HG03108 (cell line): ENCODE data around the gene SLC12A7.

Experiments used
- ATAC-seq: cut with Tn5 transposase; IDR thresholded peaks from one replicate; pipeline ENCODE4 v1.9.1; 2021; ENCODE audit warnings: moderate library complexity; ENCODE audit not compliant: unreplicated experiment

The SLC12A7 gene

DNA sequence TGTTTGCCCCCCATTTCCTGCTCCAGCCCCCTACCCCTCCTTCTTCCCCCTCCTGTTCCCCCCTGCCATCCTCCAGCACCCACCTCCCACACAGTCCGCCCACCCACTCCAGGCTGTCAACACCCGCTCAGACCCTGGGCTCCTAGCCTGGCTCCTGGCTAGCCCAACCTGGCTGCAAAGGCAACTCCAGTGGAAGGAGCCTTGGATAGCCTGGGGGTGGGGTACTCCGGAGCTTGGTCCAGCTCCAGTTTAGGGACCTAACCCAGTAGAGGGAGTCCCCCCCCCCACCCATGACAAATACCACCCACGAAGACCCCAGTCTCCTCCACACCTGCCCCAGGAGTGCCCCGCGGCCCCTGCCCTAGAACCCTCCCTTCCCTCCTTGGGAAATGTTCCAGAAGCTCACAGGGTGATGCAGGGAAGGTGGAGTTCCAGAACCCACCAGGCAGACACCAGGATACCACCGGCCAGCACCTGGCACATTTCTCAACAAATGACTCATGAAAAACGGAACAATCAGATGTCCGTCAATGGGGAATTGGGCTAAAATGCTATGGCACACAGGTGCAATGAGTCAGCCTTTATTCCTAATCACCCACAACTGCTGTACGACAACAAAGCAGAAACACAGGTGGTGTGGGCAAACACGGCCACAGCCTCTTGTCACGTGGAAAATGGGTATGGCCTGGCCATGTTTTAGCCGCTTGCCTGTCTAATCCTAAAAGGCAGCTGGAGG lies 901 bp upstream of the SLC12A7 start:
- no peak for ATAC-seq

DNA sequence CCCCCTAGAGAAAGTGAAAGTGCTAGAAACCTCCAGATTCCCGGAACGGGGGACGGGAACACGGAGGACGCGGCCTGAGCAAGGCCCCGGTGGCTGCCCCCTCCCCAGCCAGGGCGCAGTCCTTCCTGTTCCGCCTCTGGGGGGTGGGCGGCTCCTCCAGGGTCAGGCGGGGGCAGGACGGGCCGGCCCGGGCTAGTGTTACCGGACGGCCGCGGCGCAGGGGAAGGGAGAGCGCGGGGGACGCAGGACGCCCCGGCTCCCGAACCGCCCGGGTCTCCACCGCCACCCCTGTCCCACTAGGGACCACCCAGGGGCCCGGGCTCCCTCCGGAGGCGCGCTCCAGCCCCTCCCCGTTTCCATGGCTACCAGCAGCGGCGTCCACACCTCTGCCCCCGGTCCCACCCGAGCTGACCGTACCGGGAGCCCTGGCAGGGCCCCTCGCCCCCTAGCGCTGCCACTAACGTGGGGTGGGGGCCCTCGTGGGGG lies 579 bp downstream of the SLC12A7 start:
- ATAC-seq: peak; percentile 18

DNA sequence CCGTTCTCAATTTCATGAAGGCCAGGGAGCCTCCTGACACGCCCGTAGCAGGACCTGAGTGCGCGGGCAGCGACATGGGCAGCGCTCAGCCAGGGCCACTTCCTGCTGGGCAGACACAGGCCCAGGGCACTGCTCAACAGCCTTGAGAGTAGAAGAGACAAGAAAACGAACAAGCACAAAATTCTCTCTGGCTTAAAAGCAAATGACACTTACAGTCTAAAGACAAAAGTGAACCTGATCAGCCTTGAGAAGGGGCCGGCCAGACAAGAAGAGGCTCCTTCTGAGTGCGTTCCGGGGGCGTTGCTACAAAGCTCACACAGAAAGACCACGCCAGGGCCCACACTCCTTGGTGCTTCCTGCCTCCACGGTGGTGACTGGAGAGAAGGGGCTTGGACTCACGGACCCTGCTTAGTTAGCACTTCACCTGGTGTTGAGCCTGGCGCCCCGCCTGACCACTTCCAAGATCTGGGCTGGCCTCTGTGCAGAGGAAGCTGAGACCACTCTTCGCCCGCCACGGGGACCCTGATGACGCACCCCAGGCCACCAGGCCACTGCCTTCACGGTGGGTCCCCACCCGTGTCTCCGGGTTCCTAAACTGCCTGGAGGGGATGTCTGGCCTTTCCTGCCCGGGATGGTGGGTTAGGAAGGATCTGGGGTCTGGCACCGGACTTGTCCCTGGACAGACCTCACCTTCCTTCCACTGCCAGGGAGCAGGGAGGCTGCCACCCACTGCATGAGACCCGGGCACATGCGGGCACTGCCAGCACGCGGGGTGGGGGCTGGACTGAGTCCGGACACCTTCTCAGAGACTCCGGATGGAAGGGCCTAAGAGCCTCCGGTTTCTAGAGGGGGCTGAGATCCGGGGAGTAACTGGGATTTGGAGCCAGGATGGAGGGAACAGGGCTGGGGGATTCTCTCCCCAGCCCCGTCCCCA lies 1.3 kb downstream of the SLC12A7 start:
- no peak for ATAC-seq

DNA sequence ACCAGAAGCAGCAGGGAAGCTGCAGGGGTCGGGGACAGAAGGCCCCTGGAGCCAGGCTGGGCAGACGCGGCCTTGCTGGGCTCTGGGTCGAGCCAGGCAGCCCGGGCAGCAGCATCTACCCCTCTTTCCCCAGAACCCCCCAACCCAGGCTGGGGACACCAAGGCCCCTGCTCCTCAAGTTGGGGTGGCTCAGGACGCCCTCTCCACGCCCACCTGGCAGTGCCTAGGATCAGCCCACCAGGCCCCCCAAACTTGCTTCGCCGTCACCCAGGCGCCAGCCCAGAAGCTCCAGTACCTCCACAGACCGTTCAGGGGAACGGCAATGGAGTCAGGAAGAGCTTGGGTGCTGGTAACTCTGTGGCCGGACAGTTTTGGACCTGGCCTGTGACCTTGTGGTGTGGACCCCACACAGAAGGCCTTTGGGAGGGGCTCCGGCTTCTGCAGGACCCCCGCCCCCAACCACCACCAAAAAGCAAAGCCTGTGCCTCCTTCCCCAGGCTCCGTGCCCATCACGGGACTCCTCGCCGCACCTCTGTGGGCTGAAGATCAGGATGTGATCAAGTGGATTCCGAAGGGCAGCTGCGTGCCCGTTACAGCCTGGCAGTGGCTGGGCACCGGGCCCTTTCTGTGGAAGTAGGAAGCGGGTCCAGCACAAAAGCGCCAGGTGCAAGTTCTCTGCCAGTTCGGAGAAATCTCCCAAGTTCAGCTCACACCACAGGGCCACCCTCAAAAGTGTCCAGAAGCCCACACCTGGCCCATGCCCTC lies 2.1 kb downstream of the SLC12A7 start:
- no peak for ATAC-seq

DNA sequence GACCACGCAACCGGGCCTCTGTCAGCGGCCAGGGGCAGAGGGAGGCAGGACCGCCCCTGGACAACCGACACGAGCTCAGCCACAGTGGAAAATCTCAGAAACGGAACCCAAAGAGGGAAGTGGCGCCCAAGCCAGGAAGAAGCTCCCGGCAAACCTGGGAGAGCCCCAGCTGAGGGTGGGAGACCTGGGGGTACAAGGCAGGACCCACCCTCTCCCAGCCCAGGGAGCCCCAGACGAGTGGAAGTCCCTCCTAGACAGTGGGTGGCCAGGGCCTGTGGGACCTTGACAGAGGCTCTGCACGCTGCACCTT lies 3.0 kb downstream of the SLC12A7 start:
- ATAC-seq: no peak

DNA sequence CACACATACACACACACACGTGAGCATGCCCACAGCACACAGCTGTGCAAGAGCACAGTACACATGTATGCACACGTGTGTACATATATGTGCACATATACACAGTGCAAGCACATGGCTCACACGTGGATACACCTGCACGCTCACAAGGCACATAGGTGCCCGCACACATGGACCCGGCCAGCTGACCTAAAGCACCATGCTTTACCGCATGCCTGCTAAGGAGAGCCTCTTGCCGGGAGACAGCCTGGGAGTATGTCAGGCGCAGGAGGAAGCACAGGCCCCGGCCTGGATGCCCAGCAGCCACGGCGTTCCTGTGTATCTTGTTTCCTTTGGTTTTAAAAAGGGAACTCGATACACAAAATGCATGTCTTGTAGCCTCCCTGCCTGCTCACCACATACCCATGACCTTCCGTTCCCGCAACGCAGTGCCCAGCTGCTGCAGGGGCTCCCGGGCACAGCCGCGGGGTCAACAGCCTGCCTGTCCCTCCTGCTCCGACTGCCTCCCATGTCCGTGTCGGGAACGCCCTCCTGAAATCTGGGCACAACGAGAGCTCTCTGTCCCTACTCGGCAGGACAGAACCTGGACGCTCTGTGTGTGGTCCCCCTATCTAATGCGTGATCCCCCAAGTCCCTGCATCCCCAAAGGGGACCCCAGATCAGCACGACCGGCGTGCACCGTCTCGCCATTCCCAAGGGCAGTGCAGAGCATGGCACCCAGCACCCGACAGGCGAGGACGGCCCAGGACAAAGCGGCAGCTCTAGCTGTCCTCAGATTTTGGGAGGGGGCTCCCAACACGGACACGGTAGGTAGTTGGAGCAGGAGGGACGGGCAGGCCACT lies 3.6 kb downstream of the SLC12A7 start:
- no peak for ATAC-seq

DNA sequence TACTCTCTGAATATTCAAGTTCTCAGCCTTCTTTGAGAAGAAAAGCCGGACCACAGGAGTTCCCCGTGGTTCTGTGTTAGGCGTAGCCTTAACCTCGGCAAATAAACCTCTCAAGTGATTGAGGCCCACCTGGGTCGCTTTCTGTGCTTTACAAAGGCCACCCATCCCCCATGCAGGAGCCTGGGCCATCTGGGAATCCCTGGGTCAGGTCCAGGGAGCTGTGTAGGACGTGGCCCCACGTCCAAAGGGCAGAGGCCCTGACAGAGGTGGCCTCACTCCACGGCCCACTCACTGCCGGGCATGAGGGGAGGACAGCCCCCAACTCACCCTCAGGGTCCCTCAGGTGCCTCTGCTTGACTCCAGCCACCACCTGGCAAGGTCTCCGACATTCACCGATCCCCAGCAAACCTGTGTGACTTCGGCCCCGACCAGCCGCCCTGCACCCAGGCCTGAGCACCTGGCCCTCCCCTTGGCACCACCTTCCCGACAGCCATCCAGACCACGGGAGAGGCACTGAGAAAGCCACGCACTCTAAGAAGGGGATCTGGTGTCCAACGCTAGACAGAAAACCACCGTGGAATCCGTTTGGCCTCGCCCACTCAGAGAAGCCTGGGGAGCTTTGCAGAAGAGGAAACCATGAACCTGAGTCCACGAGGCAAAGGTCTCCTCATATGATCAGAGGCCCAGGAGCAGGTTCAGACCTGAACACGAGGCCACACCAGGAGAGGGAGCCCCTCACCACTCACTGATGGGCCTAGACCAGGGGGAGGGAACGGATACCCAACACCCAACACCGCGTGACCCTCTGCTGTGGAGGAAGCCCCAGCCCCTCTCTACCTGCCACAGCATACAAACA lies 4.5 kb downstream of the SLC12A7 start:
- ATAC-seq: no peak

DNA sequence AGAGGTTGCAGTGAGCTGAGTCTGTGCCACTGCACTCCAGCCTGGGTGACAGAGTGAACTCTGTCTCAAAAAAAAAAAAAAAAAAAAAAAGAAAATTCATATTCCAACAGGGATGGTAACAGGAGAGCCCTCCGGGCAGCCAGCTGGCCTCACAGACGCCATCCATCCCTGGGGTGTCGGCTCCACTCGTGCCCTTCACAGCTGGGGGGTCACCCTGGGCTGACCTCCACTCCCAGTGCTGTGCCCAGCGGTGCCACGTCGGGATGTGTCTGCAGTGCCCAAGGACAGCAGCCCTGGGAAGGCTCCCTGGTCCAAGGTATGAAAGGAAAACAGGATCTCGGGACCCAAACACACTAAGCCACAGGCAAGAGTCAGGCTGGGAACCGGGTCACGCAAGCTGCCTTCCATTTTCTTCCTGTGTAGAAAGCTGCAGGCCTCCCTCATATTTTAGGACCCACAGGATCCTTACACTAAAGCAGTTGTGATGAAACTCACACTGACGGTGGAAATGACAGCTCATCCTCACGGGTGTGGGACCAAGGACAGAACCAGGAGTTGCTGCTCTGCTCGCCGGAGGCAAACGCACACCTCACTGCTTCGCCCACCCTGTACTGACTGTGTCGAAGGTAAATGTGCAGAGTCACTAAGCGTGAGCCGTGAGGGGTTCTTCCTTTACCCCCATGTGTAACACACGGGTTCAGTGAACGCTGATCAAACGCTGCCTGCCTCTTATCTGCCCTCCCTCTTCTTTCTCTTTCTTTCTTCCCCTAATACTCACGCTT lies 5.3 kb downstream of the SLC12A7 start:
- no peak for ATAC-seq

DNA sequence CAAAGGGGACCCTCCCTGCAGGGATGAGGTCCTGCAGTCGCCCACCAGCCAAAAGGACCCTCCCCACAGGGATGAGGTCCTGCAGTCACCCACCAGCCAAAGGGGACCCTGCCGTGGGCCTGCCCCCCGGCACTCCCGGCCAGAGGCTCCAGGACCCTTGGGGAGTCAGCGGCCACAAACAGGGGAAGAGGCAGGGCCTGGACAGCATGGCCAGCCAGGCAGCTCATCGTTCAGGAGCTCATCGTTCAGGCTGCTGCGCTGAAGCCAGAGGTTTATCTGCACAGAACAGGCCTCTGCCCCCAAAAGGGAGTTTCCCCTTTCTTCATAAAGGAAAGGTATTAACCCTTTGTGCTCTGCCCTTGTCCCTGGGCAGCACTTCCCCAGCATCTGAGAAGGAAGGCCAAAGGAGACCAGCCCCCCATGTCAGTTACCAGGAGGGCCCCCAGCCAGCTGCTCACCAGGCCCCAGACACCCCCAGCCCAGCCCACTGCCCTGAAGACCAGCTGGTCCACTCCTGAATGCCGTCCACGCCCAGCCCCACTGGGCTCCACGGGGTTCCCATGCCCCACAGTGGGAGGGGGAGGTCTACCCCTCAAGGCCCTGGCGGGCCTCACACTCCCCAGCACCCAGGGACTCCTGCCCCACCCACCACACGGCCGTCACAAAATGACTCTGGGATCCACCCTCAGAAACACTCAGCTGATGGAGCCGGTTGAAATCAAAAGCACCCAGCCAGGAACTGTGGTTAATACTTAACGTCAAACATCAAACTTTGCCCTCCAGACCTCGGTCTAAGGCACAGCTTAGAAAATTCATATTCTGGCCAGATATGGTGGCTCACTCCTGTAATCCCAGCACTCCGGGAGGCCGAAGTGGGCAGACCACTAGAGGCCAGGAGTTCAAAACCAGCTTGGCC lies 6.3 kb downstream of the SLC12A7 start:
- peak; percentile 60 for ATAC-seq

DNA sequence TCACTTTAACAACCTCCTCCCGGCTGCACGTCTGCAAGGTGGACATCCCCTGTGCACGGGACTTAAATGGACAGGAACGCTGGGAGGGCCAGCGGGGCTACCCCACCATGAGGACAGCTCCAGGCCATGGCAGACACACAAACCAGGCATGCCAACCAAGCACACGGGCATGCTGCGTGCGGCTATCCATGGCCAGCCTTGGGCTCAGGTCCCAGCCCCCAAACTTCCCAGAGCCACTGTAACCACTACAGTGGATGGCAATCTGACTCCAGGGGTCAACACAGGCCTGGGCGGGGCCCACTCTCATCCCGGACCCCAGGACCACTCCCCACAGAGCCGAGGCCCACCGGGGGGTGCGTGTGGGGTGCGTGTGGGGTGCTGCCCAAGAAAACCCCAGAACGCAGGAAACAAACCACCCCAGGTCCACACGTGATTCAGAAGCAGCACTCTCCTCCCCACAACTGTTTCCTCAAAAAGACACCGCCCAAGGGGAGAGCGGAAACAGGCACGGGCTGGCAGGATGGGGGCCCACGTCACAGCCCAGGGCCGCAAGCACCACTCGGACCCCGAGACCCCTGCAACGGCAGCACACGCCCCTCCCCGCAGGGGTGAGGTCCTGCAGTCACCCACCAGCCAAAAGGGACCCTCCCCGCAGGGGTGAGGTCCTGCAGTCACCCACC lies 7.4 kb downstream of the SLC12A7 start:
- no peak for ATAC-seq

DNA sequence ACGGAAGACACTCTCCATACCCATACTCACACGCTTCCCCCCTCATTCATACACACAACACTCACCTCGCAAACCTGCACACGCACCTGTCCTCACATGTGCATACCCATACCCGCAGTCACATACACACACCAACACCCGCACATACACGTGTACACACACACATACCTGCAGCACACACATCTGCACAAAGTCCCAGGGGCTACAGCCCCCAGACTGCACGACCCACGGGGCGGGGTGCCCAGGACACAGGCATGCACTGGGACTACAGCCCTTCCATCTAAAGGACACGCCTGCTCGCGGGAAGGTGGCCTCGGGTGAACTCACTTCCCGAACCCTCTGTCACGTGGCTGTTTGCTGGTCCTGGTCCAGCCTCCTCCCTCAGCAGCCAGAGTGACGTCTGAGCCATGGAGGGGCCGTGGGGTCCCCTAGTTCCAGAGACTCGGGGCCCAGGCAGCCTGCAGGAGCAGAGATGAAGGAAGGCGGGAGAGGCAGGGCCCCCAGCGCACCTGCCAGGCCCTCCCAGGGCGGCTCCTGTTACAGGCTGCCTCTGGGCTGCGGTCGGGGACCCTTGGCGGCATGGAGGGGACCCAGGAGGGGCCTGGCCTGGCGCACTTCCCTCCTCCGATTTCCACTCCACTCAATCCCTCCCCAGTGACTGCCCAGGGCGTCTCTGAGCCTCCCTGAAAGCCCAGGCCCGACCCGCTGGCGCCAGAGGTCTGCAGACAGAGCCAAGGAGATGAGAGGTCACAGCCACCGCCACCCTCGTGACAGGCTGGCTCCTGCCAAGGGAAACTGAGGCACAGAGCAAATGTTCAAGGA lies 8.1 kb downstream of the SLC12A7 start:
- no peak for ATAC-seq

DNA sequence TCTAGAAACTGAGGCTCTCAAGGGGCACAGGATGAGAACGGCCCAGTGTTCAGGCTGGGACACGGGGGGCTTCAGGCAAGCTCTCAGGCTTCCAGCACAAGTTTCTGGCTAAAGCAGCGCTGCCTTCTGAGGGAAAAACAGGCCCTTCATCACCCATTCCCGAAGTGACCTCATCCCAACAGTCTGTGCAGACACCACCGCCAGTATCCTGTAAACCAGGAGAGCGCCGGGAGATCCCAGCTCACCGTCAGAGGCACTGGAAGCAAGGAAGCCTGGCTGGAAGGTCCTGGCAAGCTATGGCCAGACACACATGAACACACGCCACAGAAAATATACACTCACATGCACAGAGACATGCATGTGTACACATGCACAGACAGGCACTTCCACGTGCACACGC lies 8.8 kb downstream of the SLC12A7 start:
- ATAC-seq: no peak

DNA sequence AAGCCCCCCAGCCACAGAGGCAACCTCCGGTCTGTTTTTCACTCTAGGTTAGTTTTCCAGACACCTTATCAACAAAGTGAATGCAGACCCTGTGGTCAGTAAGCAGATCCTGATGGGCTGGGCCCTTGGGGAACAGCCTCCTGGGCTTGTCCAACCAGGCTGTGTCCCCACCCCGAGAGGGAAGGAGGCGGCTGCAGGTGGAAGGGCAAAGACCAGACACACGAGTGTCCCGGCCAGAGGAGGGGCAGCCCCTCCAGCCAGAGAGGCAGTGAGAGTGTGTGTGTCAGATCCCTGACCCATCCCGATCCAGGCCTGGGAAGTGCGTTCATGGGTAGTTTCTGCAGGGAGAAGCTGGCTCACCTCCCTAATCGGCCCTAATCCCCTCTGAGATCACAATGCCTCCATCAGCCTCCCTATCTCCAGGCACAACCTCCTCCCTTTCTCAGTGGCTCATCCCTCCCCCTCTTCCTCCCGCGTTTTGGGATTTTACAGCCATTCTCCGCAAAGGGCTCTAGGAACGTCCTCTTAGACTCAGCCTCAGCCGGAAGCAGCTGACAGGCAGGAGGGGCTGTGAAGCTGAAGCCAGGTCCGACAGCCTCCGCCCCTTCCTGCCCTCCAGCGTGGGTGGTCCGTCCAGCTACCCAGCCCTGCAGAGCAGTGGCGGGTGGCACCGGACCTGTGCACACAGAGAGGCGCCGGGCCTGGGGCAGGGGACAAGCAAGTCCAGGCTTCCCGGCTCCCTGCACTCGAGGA lies 9.7 kb downstream of the SLC12A7 start:
- no peak for ATAC-seq

DNA sequence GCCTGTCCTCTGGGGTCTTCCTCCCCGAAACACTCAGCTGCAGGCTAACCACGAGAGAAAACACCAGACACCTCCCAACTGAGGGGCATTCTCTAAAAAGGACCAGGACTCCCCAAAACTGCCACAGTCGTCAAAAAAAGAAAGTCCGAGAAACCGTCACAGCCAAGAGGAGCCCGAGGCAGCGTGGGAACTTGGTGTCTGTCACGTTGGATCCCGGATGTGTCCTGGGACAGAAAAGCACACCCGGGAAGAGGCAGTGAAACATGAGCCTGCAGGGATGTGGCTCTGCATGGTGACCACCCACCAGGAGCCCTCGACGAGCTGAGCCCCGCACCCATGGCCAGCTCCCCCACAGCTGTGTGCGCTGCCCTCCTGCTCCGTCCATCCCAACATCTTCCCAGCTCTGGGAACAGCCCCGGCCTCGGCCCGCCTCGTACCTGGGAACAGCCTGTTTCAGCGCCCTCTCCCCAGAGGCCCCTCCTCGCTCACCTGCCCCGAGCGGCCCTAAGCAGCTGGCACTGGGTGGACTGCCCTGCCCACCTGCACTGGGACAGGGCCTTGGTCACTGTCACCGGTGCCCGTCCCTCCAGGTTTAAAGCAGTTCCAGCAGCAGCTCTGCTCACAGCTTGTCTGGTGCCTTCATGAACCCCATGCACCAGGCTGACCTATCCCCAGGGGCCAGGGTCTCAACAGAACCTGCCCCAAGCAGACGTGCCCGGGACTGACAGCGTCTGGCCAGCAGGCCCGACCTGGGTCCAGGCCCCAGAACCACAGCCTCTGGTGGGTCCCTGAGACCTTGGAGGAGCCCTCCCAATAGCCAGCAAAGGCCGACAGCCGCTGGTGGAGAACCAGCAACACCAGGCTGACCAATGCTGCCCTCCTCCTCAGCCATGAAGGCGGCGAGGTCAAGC lies 10.9 kb downstream of the SLC12A7 start:
- ATAC-seq: no peak
